SIG-M5 (cell line): Measurements from ENCODE around the gene GLYR1.

Experiments
- DNase-seq: peaks from one replicate; lab custom pipeline; 2025; lab: John Stamatoyannopoulos, UW

GLYR1 gene

DNA sequence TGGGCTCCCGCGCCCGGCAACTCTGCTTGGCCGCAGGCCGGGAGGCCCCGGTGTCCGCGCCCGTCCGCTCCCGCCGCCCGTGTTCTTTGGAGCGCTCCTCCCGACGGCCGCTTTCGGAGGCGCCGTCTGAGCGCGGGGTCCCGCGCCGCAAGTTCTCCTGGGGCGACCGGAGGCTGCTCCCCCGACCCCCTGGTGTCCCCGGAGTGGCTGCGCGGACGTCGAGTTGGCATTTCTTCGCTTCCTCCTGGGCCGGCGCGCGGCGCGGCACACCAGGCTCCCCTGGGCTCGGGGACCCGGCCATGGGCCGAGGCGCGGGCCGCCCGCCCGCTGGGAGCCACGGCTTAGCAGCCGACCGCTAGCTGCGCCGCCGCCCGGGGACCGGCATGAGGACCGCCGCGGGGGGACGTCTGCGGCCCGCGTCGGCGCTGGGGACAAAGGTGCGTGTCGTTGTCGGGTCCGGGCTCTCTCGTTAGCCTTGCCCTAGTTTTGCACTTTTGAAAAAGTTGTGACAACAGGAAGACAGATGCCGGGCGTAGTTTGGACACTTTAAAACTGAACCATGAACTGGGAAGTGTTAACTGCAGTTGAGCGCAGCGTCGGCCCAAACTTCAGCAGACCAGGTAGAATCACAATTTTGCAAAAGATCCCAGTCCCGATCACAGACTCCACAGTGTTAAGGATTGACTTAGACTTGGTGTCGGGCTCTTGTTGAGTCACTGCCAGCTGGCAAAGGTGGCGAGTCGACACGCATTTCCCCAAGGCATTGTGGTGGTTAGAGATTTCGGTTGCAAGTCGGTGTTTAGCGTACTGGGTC is 893 bp upstream of the GLYR1 start:
- DNase-seq = no peak

DNA sequence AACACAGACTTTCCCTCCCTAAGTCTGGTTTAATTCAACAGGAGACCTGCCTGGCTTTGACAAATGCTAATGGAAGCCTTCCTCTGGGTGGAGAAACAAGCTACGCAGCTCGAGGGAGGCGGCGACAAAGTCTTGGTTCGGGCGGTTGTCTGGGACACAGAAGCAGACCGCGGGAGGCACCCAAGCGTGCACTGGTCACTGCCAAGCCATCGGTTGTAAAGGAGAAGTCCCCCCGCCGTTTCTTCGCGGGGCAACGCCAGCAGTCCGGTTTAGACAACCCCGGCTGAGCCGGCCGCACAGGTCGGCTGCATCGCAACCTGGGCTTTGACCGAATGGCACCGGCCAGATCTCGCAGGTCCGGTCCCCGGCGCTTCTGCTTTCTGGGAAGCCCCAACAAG is 586 bp downstream of the GLYR1 start:
- no peak for DNase-seq

DNA sequence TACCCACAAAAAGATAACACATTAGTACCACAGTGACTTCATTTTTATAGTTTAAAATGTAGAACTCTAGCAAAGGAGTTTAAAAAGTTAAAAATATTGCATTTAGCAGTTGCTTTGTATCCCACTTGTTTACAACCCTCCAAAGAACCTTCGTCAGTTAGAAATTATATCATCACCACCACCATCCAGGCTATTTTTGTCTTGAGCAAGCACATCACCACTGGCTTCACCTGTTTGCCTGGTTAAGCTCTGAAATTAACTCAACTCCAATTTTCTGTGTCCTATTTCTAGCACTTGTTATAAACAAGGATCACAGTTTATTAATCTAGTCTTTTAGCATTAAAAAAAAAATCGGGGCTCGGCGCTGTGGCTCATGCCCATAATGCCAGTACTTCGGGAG is 6.1 kb downstream of the GLYR1 start:
- DNase-seq = no peak

DNA sequence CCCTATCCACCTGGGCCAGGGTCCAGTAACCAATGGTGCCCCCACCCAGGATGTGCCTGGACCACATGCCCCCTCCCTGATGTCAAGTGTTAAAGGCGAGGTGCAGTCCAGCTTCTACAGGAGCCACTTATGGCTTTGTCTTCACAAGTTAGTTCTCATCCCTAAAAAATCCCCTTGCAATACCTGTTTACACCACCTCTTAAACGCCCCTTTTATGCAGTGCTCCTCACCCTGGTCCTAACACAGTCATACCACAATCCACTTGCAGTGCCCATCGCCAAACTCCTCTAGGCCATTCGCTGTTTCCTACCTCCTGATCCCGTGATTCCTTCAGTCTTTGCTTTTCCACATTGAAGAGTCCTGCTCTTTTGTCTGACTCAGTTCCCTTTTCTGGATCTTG is 7.1 kb downstream of the GLYR1 start:
- DNase-seq = no peak

DNA sequence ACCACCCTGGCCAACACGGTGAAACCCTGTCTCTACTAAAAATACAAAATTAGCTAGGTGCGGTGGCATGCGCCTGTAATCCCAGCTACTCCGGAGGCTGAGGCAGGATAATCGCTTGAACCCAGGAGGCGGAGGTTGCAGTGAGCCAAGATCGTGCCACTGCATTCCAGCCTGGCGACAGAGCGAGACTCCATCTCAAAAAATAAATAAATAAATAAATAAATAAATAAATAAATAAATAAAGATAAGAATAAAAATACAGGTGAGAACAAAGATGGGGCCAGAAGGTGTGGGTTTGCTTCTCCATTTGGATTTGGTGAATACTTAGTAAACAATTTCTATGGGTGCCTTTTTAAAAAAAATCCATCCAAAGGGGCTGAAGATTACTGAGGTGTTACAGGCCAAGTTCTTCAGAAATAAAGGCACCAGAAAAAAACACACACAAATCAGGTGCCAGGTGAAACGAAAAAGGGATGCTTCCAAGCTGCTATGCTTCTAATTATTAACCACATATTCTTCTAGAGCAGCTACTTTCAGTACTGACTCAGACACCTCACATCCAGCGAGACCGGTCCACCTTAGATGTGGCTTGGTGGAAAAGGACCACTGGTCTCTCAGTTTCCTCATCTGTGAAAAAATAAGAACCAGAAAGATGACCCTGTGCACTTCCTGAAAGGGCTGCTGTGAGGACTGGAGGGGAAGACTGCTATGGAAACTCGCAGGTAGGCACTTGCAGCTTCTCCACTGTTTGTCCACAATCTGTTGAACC is 9.2 kb downstream of the GLYR1 start:
- DNase-seq = no peak

DNA sequence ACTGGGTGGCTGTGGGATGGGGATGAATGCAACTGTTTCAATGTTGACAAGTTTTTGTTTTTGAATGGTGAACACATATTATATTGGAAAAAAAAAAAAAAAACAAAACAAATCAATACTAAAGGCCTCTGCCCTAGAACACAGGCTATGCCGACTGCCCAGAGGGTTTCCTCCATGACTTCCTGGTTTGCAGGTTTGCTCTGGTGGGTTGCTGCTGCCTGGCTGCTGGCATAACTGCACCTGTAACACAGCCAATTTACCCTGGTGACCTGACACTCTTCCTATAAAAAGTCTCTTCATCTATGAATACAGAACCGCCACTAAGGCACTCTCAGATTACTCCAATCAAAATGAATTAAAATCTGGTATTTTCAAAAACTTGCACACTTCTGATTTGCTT is 10.4 kb downstream of the GLYR1 start:
- DNase-seq = no peak

DNA sequence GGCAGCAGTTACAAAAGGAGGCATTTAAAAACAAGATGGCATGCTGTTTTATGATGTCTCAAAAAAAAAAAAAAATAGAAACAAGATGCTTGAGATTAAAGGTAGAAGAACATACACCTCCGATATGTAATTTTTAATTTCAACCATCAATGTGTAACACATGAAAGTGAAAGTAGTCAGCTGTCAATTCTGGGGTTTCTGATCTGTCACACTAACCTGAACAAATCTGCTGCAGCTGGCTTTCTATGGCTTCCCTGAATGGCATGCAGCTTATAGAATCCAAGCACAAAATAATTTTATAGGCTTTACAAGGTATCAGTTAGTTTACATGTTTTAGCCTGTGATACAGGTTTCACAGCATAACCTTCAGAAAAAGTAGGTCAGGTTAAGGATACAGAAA is 13.5 kb downstream of the GLYR1 start:
- no peak for DNase-seq

DNA sequence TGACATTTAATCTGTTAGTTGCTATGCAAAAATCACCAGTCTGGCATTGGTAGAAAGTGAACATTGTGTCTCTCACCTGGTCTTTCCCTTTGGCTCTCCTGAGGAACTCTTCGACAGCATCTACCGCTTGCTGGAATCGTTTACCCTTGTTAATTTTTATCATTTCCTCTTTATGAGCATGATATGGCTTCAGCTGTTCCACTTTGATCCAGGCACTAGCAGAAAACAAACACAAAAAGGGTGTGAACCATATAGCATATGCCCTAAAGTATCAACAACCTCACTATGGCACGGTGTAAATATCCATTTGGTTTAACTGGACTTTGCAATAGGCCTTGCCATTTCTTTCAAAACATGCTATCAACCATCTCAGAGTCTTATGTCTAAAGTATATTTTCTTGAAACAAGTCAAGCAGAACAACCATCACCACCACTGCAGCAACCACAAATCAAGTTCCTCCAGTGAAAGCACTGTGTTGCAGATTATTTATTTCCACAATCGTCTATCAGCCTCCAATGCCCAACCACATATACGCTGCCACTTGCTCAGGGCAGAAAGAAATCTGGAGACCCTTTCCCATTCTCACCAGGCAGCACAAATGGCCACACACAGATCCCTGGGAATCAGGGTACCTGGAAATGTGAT is 14.3 kb downstream of the GLYR1 start:
- no peak for DNase-seq

DNA sequence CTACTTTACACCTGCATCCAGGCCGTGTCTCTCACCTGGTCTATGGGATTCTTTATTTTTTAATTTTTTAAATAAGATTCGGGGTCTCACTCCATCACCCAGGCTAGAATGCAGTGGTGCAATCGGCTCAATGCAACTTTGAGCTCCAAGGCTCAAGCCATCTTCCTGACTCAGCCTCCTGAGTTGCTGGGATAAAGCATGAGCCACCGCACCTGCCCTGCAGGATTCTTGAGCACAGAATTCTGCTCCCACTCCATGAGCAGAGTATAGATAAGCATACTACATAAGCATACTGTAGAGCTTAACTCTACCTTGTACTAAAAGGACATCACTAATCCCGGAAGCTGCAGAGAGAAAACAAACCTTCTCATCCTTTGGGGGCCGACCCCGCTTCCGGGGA is 15.5 kb downstream of the GLYR1 start:
- no peak for DNase-seq

DNA sequence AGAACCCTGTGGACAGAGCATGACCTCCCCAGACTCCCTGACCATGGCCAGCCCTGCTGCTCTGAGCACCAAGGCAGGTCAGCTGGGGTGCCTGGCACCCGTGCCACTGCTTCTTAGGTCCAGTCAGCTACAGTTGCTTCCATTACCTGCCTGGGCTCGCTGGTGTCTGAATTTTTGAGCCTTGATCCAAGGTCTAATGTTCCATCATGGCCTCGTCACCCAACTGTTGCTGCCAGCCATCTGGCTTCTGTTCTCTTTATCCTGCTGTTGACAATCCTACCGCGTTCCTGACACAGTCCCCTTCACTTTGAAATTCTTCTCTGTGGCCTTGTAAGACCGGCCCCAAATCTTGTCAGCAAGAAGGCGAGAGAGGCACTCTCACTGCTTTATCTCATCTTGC is 16.7 kb downstream of the GLYR1 start:
- DNase-seq = no peak

DNA sequence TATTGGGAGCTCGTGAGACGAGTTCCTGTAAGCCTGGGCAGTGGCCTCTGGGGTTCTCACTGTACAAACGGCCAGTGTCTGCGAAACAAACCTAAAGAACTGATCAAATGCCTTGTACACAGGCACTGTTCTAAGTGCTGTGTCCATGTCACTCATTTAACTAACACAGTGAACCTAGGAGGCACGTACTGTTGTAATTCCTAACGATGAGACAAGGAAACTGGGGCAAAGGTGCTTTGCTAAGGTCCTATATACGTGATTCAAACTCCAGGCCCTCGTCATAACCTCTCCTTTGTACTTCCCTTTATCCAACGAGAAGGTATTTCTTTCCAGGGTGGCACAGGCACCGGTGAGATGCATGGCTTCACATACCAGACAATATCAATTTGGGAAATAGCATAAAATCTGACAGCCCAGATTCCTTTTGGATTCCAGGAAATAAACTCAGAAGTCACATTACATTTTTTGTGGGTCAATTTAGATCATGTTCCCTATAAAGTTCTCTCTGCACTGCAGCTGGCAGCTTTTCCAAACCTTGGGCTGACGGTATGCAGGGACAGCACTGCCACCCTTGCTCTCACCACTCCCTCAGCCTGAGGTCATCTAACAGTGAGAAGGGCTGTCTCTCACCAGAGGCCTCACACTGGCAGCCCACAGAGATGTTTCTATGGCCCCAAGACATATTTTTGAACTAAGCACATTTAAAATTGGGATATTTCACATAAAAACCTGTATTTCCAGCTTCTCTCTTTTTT is 18.3 kb downstream of the GLYR1 start:
- DNase-seq = no peak

DNA sequence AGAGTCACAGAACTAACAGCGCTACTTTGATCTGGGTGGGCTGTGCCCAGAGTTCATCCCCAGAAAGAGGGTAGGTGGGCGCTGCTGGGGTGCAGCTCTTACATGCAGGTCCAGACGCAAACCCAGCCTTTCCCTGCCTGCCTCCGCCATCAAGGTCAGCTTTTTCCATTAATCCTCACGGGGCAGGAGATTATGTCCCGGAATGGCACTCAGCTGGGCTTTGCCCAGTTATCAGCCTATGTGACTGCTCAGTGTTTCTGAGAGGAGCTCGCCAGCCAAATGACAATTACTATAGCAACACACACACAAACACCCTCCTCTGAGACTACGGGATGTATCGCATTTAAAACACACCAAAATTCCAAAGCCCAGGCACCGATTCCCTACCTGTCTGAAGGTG is 20.1 kb downstream of the GLYR1 start:
- no peak for DNase-seq

DNA sequence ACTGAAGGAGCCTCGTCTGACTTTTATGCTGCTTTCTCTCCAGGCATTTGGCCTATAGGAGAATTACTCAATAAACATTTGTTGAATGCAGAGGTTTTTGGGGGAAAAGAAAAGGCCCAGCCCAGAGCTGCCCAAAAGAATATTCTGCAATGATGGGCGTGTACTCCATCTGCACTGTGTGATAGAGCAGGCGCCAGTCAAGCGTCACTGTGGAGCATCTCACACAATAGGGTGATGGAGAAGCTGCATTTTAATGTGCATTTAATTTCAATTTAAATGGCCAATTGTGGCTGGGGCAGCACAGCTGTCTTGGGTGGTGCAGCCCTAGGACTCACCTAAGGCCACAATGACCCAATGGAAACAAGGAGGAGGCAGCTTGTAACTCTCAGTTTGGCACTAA is 20.6 kb downstream of the GLYR1 start:
- DNase-seq = no peak

DNA sequence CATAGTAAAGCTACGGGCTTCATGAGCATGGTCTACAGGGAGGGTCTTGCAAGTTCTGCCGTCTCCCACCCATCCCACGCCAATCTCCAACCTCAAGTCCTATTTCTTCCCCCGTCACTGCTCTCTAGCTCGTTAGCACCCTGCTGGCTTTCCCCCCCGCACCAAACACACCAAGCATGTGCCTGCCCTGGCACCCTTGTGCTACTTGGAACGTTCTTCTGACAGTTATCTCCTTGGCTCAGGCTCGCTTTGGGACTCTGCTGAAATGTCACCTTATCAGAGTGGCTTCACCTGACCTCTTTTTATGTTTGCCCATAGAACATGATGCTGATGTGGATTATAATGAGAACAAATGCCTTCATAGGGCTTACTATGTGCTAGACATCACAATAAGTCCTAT is 21.9 kb downstream of the GLYR1 start:
- no peak for DNase-seq

DNA sequence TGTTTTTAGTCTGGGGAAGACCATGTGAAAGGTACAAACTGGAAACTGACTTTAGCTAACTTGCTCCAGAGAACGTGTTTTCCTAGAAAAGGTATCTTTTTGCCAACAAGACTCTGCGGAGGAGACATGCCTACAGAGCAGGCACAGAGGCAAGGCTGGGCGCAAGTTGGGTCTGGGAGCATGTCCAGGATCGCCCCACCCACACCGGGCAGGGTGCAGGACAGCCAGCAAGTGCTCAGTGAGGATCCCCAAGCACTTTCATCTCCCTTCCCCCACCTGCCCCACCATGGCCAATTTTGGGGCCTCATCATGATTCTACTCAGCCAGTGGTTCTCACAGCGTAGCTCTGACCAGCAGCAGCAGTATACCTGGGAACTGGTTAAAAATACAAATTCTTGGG is 26.4 kb downstream of the GLYR1 start:
- no peak for DNase-seq

DNA sequence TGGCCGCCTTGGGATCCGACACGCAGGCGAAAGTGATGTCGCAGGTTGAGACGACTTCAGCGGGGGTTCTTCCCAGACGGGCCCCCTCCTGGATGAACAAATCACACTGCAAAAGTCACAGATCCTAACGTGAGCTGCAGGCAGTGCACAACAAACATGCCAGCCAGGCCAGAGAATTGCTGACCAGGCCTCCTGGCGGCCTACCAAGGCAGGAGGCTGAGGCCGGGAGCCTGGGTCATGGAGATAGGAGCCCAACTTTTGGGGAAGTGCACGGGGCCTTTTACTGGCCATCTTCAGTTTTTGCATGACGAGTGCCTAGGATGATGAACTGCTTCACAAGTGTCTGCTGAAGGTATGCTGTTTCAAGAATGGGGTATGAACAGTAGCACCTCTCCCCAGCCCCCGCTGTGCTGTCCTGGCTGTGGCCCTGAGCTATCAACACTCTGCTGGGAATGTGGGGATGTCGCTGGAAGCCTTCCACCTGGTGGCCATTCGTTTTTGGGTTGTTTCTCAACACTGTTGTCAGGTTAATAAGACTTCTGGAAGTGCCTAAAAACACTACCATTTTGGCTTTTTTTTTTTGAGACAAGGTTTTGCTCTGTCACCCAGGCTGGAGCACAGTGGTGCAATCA is 32.4 kb downstream of the GLYR1 start:
- no peak for DNase-seq

DNA sequence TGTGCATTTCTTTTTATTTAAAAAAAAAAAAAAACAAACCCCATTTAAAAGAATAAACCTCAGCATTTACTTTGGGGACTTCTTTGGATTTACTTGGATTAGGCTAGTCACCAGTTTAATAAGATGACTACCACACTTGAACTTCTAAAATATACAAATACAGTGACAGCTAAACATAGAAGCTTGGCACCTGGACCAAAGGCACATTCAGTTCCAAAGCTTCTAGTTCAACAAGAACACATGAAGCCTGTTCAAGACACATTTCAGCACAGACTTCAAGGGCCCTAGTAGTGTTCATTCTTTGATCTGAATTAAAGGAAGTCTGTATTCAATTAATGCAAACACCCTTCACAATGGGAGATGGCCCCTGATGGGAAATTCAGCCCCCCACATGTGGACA is 33.0 kb downstream of the GLYR1 start:
- DNase-seq = no peak

DNA sequence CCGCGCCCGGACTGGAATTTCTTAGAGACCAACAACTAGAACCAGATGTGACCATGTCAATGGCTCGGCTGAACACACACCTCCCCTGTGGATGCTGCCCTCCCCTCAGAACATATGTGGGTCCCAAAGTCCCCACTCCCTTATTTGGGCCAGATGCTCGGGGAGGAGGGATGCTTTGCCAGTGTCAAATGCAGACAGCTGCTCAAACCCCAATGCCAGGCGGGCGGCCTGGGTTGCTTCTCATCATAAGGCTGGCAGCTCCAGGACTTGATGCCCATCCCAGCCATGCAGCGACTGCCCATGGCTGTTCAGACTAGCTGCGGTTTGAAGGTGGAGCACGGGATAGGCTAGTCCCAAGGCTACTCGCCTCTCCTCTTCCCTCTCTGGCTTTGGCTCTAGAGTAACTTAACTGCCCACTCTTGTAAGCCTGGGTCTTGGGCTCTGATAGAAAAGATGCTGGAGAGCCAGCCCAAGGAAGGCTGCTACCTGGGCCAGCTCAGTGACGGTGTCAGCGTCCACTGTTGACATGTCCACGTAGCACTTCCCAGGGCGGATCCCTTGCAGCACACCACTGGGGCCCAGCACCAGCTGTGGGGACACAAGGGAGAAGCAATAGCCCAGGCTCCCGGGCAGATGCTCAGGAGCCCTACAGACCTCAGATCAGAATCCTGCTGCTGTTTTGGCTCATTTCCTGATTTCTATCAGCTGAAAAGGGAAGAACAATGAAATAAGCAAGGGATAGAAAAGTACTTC is 33.7 kb downstream of the GLYR1 start:
- DNase-seq = no peak

DNA sequence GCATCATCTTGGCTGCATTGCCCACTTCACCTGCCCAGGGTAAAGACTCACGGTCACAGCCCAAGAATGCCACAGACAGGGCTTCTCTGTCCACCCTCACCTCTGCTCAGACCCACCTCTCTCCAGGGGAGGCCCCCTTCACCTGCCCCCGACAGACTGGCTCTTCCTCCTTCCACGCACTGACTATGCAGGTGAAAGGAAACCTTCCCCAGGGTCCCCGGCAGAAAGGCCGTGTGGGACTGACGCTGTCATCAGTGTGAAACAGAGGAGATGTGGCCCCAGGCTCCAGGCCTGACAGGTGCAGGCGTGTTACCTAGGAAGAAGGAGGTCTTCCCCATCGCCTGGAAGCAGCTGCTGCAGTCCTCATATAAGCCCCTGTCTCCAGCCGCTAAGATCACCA is 35.3 kb downstream of the GLYR1 start:
- no peak for DNase-seq

DNA sequence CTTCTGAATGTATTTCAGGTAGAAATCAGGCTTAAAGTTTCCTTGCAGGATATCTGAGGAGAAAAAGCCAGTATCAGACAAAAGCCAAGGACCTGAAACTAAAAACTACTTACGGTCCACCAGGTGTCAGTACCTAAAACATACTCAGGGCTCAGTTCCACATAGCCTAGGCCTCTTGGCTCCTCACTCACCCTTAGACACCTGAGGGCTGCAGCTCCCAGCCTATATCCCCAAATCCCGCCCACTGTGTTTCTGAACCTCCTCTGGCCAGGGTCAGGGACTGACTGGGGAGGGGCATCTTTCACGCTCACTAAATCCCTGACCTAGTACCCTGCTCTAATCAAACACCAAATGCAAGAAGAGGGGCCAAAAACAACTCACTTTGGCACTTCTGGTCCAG is 35.8 kb downstream of the GLYR1 start:
- no peak for DNase-seq

DNA sequence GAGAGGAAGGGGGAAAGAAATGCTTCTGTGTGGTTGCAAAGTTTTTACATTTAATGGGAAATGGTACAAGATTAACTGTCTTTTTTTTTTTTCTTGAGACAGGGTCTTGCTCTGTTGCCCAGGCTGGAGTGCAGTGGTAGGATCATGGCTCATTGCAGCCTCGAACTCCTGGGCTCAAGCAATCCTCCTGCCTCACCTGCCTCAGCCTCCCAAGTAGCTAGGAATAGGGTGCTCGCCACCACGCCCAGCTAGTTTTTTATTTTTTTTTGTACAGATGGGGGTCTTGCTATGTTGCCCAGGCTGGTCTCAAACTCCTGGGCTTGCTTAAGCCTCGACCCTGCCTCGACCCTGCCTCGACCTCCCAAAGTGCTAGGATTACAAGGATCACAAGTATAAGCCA is 40.8 kb downstream of the GLYR1 start:
- no peak for DNase-seq
